GM18867 (cell line): ENCODE data around the gene CIZ1.

Experiments
- ATAC-seq: cut with Tn5 transposase; IDR thresholded peaks from one replicate; pipeline ENCODE4 v1.9.1; 2021; ENCODE audit warnings: mild to moderate bottlenecking, moderate library complexity; ENCODE audit not compliant: unreplicated experiment

The CIZ1 gene

DNA sequence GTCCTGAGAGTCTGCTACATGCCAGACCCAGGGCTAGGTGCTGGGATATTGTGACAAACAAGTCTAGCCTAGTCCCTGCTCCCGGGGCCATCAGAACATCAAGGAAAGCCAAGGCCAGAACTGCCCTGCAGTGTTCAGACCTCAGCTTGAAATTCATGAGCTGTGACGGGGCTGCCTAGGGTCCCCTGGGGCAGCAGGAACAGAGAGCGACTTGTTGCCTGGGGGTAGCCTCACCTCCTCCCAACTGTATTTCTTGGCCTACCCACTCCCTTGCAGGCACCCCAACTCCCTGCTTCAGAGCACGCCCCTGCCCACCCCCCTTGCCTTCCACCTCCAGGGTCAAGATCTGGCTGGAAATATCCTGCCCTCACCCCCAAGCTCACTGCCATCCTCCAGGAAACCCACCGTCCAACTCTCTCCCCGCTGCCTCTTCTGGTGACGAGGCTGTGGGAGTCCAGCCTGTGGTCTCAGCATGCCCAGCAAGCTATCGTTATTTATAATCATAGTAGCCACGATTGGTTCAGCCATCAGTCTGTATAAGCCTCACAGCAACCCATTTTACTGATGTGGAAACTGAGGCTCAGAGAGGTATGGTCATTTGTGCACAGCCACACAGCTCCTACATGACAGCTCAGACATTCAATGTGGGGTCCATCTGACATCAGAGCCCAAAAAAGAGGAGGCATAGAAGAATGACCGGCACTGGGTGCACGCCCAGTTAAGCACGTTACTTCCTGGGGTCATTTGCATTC is 22.6 kb upstream of the CIZ1 start:
- no peak for ATAC-seq

DNA sequence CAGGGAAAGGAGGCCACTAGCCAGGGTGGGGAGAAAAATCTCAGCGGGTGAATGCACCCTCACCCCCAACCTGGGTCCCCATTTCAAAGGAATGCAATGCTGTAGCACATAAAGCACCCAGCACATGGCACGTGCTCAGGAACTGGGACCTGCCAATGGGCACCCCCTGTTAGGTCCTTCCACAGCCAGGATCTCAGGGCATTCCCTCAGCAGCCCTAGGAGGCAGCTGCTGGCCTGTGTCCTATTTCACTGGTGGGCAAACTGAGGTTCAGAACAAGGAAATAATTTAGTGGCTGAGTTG is 20.6 kb upstream of the CIZ1 start:
- no peak for ATAC-seq

DNA sequence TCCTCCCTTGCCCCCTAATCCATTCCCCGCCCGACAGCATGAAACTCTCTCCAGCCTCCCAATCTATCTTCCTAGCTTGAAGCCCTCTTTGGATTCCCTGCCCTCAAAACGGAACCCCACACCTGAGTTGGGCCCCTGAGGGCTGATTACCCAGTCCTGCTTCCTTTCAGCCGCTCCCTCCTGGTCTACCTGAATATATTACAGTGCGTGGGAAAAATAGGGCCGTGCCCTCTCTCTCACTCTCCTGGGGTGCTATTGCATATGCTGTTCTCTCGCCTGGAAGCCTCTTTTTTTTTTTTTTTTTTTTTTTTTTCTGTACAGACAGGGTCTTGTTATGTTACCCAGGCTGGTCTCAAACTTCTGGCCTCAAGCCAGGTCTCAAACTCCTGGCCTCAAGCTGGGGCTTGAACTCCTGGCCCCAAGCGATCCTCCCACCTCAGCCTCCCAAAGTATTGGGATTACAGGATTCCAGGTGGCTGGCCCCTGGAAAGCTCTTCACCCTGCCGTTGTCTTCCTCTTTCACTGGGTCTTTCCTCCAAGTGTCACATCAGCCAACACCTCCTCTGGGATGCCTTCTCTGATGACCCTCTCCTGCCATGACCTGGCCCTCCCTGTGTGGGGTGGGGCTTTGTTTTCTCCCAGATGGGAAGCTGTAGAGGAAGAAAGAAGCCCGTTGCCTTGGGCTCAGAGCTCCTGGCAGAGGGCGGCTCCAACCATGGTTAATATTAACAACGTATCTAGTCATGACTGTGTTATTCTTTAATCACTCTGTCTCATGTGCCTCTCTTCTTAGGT is 20.0 kb upstream of the CIZ1 start:
- ATAC-seq: no peak

DNA sequence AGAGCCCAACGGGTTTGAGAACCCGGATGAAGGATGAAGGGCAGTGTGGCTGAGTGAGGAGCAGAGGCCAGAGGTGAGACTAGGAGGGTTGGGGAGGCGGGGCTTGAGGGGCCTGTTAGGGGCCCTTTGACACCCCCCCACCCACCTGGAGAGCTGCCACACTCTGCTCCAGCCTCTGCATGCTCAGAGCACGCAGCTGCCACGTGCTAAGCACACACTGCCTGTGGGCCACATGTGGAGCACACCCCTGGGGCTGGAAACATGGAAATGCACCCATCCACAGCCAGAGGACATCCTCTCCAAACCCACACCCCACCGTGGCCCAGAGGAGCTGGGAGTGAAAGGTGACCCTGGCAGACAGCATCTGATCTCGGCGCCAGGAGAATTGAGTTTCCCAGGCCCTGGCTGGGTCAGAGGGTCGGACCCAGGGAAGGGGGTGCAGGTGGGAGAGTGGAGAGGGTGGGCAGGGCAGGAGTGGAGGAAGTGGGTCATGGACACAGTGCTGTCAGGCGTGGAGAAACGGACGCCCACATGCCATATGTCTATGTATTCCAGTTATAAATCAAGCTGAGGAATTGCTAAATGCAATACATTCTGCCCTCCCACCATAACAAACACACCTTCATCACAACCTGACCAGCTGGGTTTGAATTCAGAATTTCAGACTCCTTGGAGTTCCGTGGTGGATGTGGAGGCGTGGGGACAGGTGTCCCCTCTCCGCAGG is 17.7 kb upstream of the CIZ1 start:
- ATAC-seq: no peak

DNA sequence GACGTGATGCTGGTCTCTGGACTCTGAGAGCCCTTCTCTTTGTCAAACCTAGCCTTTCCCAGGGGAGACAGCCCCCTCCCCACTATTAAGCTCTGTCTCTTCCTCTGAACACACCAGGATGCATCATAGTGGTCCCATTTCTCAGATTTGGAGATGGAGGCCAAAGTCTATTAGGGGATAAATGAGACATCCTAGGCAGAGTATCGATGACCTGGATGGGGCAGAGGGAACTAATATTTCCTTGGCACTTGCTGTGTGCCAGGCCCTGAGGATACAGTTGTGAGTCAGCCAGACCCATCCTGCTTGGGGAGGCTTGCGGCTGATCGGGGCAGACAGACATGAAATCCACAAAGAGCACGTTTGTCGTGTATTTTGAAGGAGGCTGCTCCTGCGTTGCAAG is 17.0 kb upstream of the CIZ1 start:
- ATAC-seq: no peak

DNA sequence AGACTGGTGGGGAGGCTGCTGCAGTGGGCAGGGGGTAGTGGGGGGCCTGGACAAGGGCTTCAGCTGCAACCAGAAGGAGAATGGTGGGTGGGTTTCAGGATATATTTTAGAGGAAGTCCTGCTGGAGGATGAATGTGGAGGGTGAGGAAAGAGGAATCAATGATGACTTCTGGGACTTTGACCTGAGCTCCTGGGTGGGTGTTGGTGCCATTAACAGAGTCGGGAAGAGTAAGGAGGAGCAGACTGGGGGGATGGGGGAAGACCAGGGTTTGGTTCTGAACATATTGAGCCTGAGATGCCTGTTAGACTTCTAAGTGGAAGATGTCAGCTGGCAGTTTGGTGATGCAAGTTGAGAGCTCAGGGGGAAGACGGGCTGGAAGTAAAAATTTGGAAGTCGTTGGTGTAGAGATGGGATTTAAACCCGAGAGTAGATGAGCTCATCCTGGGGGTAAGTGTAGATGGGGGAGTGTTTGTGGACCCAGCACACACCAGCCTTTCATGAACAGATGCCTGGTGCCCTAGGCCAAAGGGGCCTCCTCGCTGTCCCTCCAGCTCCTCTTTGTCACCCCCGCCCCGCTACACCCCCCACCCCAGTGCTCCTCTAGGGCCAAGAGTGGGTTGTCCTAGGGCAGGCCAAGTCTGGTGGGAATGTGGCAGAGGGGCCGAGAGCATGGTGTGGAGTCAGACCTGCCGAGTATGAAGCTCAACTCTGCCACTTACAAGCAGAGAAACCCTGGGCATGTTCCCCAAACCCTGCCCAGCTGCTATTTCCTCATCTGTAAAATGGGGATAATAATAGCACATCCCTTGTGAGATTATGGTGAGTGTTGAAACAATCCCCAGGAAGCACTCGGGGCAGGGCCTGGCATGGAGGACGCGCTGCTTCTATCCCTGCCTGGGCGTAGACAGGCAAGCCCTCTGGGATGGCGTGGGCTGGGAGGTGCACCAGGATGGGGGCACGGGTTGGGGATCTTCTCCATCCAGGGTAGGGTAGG is 15.8 kb upstream of the CIZ1 start:
- no peak for ATAC-seq

DNA sequence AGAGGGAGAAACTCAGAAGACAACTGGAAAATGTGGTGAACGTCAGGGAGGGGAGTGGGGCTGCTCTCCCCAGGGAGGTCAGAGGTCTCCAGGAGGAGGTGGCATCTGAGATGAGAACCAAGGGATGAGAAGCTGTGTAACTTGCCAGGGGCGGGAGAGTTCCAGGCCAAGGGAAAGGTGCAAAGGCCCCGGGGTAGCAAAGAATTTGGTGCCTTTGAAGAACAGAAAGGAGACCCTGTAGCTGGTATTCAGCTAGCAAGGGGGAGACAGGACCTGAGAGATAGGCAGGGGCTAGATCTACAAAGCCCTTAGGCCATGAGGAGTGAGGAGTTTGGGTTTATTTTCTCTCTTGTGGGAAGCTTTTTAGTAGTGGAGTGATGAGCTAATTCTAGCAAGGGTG is 15.1 kb upstream of the CIZ1 start:
- no peak for ATAC-seq

DNA sequence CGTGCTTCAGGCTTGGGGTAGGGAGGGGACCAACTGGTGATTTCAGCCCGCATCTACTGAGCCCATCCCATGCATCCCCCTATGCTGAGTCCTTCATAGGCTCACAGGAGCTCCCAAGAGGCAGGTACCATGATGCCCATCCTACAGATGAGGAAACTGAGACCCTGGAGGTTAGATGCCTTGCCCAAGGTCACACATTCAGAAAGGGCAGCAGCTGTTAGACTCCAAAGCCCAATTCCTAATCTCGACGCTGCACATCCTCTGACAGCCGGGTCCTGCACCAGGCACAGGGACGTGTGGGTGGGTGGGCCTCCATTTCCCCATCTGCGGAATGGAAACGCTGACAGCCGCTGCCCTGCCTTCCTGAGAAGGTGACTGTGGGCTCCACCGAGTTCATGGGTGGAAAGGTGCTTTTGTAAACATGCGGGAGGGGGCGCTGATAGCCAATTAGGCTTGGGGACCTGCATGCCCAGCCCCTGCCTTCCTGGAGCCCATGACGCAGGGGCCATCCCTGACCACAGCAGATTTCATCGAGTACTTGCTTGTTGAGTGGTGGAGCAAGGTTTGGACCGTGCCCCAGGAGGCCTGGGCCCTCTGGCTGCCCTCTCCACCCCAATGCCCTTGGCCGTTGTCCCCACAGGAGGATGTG is 14.0 kb upstream of the CIZ1 start:
- no peak for ATAC-seq

DNA sequence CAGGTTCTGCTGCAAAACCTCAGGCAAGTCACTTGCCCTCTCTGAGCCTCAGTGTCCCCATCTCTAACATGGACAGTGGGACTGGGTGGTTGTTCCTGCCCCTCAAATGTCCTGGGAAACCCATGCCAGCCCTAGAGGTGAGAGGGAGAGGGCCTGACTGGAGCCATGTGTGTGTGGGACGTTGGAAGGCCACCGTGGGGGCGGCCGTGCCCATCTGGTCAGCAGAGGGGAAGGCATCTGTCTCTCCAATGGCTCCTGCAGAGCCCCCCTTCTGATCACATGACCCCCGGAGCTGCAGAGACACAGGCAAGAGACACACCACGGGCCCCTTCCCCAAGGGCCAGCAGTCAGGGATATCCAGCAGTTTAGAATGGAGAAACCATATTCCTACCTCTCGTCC is 13.5 kb upstream of the CIZ1 start:
- no peak for ATAC-seq

DNA sequence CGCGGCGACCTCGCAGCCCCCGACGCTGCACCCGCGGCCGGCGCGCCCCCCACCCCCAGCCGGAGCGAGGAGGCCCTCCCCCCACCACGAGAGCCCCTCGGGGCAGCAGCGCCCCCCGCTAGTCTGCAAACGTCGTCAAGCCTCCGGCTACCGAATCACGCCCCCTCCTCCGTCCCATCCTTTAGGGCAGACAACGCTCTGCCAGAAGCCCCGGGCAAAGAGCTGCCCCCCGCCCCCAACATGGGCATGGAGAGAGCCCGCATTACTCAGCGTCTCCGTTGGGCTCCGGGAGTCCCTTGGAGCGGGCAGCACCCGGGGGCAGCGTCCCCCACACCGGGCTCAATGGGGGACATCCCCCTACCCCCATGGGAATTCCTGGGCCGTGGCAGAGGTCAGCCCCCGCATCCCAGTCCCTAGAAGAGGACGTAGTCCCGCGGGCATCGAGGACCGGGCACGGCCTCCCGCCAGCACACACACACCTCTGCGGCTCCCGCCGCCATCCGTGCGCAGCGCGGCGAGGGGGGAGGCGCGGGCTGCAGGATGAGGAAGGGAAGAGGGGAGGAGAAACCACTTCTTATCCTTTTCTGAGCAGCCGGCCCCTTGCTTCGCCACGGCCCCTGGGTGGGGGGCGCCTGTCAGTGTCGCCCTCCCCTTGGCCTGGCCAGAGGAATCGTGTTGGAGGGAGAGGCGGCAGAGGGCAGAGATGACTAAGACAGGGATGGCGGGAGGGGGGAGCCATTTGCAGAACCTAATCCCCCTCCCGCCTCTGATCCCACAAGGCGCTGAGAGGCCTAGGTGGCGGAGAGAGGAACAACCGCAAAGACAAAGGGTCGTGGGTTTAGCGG is 12.6 kb upstream of the CIZ1 start:
- no peak for ATAC-seq

DNA sequence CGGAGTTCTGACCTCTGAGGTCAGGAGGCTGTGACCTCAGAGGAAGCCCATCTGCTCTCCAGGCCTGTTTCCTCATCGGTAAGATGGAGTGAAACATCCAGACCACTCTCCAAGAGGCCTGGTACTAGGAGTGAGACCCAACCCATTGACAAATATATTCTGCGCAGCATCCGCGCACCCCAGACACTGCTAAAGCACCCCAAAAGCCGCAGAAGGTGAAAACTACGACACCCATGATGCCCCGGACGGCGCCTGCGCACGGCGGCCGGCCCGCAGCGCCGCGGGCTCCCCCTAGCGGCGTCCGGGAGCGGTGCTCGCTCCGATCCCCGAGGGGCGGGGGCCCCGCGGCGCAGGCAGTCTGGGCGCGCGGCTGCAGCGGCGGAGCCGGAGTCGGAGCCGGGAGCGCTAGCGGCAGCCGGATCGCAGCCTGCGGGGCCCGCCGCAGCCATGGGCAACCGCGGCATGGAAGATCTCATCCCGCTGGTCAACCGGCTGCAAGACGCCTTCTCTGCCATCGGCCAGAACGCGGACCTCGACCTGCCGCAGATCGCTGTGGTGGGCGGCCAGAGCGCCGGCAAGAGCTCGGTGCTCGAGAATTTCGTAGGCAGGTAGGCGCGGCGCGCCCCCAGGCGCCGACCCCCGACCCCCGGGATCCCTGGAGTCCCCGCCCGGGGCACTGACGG is 11.8 kb upstream of the CIZ1 start, which contains the start of gene DNM1:
Gene DNM1 (plus strand): TSS at position 356 of the 683 bp plus-strand sequence. CDS start 92 bp downstream, at position 448.
- peak; percentile 74 for ATAC-seq

DNA sequence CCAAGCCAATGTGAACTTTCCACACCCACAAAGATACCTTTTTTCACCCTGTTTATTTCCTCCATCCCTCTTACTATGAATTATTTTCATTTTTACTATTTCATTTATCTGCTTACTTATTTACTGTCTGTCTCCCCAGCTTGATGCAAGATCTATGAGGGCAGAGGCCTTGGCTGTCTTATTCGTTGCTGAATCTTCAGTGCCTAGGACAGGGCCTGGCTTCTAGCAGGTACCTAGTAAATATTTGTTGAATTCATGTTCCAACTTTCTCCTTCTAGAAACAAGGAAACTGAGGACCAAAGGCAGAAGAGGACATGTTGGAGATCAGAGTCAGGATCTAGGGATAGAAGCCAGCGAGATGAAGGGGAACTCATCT is 11.3 kb upstream of the CIZ1 start:
- no peak for ATAC-seq

DNA sequence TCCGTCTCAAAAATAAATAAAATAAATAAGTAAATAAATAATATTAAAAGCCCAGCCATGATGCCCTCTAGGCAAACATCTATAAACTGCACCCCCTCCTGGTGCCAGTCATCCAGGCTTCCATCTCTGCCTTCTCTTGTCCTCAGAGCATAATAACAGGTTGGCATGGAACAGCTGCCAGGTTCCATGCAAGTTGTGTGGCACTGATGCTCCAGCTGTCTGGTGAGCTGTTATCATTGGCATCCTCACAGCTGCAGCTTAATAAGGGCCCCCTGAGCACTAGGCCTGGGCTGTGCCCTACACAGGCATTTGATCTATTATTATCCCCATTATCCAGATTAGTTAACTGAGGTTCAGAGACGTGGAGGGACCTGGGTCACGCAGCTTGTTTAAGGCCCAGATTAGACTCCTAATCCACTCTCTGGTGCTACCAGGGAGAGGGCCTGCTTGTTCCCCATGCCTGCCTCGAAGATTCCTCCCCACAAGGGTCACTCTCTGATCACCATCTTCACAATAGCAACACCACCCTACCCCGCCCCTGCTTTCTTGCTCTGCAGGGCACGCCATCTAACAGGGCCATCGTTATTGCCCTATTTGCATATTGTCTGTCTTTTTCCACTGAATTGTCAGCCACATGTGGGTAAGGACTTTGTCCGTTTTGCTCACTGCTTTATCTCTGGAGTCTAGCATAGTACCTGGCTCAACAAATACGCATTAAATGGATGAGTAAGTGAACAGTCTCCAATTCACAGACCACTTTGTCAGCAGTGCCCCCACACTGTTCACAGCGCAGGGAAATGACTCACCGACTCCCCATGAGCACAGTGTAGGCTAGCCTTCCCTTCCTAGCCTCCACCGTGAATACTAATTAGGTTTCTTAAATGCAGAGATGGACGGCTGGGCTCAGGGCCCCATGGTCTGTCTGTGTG is 10.3 kb upstream of the CIZ1 start:
- no peak for ATAC-seq

DNA sequence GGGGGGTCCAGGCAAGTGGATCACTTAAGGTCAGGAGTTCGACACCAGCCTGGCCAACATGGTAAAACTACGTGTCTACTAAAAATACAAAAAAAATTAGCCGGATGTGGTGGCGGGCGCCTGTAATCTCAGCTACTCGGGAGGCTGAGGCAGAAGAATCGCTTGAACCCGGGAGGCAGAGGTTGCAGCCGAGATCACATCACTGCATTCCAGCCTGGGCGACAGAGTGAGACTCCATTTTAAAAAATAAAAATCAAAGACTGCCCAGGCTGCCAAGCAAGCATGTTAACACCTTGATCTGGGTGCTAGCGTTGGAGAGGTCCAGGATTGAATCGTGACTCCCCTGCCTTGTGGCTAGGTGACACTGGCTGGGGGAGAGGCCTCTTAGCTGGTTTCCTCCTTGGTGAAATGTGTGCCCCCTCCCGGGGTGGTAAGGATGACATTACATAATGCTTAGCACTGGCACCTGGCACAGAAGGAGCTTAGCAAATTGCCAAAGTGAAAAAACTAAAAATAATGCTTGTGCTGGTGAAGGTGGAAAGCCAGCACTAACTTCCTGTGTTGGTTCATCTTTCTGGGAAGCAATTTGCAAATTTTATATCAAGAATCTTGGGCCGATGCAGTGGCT is 2.2 kb upstream of the CIZ1 start:
- no peak for ATAC-seq

DNA sequence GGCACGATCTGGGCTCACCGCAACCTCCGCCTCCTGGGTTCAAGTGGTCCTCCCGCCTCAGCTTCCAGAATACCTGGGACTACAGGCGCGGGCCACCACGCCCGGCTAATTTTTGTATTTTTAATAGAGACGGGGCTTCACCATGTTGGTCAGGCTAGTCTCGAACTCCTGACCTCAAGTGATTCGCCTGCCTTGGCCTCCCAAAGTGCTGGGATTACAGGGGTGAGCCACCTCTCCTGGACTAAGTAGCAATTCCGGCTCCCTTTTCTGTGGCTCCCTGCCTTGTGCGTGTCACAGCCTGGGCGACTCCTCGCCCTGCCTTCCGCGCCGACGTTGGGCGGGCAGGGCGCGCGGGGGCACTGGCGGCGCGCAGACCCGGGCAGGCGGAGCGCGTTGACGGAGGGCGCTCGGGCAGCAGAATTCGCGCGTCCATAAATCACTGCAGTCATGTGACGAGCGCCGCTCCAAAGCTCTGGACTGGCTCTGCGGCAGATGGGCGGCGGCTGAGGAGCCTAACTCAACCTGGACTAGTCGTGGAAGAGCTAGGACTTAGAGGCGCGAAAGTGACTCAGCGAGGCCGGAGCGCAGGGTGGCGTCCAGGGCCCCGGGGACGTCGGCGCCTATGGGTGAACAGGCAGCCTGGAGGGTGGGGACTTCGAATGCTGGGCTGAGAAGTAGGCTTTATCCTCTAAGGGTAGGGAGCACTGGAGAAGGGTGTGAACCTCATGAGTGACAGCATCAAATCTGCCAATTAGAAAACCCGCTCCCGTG is 1.4 kb upstream of the CIZ1 start:
- ATAC-seq: peak; percentile 54
